HL-60 (cell line): ENCODE data around the gene GPNMB.

Experiments
- GABPA ChIP-seq: IDR thresholded peaks from 2 replicates; pipeline ENCODE4 v1.6.1; 2012; ENCODE audit warnings: low read depth
- TF ChIP-seq, protein P1 (sequence below): IDR thresholded peaks from one replicate; pipeline ENCODE4 v1.5.1; 2011; ENCODE audit warnings: low read length, control low read depth, inconsistent platforms; ENCODE audit not compliant: insufficient read depth

DNA sequence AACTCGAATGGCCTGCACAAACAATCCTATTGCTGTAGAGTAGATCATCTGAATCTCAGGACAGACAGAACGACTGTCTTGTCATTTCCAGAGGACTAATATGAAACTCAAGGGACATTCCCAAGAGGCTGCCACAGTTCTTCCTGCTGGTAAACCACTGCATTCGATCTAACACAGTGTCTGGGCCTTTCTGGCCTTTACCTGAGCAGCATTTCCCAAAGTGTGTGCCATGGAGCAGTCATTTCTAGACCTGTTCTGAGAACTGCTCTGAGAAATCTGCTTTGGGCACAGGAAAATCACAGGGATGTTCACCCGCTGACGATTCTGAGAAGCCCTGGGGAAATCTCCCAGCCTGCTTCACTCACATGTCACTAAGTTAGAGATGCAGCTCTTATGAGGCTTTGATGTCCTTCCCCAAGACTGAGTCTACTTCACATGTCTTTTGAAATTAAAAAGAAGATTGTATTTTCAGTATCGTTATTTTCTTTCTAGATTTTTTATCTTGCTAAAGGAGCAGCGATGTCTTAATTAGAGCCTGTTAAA, 18.4 kb downstream of the GPNMB start:
- TF ChIP-seq, protein P1, sequence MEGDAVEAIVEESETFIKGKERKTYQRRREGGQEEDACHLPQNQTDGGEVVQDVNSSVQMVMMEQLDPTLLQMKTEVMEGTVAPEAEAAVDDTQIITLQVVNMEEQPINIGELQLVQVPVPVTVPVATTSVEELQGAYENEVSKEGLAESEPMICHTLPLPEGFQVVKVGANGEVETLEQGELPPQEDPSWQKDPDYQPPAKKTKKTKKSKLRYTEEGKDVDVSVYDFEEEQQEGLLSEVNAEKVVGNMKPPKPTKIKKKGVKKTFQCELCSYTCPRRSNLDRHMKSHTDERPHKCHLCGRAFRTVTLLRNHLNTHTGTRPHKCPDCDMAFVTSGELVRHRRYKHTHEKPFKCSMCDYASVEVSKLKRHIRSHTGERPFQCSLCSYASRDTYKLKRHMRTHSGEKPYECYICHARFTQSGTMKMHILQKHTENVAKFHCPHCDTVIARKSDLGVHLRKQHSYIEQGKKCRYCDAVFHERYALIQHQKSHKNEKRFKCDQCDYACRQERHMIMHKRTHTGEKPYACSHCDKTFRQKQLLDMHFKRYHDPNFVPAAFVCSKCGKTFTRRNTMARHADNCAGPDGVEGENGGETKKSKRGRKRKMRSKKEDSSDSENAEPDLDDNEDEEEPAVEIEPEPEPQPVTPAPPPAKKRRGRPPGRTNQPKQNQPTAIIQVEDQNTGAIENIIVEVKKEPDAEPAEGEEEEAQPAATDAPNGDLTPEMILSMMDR: no peak
- no peak for TF ChIP-seq GABPA
